ENCODE results near the gene SYT14.
"Not testable (repeated sequence)": the region's sequence is repeated elsewhere in the genome, so short reads cannot be mapped to it uniquely, and the experiment has no call there.

The SYT14 gene

GRCh38 chr1:209945377-209945776 lies 7.4 kb downstream of the SYT14 start:
- no peak for DNase-seq

- no peak for DNase-seq
Measured at GRCh38 chr1:209948155-209948554, 10.1 kb downstream of the SYT14 start.

- DNase-seq: no peak
Measured at GRCh38 chr1:209956116-209956515, 18.1 kb downstream of the SYT14 start.

DNA sequence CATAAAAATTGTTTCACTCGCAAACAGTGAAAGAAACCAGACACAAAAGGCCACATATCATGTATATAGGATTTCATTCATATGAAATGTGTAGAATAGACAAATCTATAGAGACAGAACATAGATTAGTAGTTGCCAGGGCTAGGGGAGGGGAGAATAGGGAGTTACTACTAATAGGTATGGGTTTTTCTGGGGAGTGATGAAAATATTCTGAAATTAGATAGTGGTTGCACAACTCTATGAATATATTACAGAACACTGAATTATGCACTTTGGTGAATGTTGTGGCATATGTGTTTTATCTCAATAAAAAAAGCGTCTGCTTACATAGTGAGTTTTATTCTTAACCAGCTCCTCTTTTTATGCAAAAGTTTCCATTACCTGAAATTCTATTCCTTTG lies 21.6 kb downstream of the SYT14 start:
- DNase-seq: no peak

DNA sequence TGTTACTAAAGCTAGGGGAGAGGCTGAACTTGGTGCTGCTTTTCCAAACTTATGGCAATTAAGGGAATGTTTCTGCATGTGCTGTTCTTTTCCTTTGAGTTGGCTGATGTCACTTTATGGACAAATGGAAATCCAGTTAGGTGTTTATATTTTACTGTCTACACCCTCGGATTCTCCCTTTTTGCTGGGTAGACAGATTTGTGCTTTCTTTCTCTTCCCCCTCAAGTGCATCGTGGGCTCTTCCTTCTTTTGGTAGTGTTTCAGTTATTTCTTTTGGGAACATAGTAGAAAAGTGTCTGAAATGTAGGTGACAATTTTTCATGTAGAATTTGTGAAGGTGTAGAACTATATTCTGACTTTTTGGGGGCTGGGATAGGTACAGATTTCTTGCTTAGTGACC lies 22.9 kb downstream of the SYT14 start:
- no peak for DNase-seq

DNA sequence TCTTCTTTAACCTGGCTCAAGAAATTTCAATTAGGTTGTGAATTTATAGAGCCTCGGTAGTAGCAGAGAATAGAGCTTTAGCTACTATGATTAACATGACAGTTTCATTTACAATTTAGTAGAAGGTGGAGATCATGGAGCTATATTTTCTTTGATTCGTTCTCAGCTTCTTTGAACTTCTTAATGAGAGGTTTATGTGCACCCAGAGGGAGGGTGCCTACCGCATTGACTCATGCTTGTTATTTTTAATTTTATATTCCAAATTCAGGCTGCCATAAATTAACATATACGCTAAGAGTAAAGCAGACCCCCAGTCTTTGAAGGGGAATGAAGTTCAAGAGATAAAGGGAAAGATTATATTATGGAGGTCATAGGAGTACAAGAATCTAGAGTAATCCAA lies 24.4 kb downstream of the SYT14 start:
- DNase-seq: no peak

DNA sequence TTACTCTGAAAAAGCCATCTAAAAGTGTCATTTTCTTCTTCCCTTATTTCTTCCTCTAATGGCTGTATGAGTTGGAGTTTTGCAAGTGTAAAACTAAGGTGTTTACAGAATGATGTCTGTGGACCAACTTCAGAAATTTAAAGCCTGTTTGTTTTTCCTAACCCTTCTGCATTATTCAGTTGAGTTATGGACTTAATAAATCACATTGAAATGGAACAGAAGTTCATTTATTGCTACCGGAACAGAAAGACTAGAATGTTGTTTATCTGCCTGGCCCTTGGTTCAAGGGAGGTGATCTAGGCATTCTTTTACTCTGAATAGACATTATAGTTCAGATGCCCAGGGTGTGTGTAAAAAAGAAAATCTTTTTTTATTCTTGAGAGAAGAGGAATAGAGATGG lies 24.8 kb downstream of the SYT14 start:
- DNase-seq: no peak

GRCh38 chr1:209965996-209966395 lies 28.0 kb downstream of the SYT14 start:
- no peak for DNase-seq

- not testable (repeated sequence) for DNase-seq
Measured at GRCh38 chr1:209978721-209979120, 40.7 kb downstream of the SYT14 start.

- no peak for DNase-seq
Measured at GRCh38 chr1:209983953-209984352, 45.9 kb downstream of the SYT14 start.

GRCh38 chr1:209985002-209985401 lies 47.0 kb downstream of the SYT14 start:
- DNase-seq: no peak

DNA sequence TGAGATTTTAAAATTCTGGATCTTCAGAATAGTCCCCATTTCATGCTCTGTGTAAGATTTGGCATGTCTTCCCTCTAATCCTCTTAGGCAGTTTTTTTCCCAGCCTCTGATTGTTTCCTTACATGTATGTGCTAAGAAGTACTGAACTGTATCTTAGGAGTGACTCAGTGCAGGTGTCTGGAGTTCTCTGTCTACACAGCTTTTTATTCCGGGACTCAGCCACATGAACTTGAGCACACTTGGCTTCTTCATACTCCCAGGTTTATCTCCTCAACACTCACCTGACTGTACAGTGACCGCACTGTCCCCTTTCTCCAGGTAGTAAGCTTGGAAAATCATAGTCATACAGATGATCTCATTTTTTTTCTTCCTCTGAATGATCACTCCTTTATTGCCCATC lies 50.7 kb downstream of the SYT14 start:
- DNase-seq: no peak

DNA sequence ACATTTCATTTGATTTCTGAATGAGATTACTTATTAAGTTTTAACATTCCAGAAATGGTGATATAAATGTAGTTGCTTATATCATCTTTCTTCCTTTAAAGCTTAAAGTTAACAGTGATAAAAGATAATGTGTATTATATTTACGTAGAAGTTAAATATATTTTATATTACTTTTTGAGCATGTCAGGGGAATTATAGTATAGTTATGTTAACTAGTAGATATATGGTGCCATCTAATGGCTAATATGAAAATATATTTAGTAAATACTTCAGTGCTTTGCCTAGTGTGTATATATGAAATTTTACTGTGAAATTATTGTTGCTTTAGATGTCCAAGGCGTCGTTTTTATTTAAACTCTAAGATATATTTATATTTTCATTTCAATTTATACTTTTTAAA lies 51.5 kb downstream of the SYT14 start:
- peak; percentile 11 for DNase-seq

DNA sequence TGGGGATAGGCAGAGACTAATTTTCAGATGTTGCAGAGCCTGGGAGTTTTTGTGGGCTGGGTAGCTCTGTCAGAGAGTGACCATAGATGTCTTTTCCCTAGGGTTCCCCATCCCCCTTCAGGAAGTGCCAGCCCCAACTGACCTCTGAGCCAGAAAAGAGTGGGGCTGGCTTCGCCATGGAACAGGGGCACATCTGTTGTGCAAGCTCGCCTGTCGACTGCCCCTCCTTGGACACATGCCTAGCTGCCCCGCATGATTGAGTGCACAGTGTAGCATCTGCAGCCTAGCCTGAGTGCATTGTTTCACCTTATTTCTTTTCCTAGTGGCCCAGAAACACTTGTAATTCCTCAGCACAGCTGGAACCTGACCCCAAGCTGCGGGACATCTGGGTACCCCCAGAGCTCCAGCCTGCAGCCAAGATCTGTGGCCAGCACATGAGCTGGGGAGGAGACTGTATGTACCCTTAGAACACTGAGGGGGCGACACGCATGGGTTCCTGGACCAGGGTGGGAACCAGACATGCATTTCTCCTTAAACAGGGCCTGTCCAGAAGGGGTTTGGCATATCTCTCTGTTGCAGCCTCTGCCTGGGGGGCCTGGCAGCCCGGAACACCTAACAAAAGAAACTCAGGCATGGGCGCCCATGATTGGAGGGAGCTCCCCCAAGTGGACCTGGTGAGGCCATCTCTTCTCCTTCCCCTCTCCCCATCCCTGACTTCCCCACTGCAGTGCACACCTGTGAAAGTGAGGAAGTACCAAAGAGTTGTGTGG lies 55.2 kb downstream of the SYT14 start:
- DNase-seq: no peak

GRCh38 chr1:209996348-209996747 lies 58.3 kb downstream of the SYT14 start:
- no peak for DNase-seq

DNA sequence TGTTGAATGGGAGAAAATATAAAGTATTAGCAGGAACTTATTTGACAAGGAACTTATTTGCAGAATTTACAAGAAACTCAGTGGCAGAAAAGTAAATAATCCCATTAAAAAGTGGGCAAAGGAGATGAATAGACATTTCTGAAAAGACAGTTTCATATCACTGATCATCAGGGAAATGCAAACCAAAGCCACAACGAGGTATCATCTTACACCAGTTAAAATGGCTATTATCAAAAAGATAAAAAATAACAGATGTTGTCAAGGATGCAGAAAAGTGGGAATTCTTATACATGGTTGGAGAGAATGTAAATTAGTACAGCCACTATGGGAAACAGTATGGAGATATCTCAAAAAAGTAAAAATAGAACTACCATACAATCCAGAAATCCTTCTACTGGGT lies 61.0 kb downstream of the SYT14 start:
- no peak for DNase-seq

GRCh38 chr1:210001751-210002150 lies 63.7 kb downstream of the SYT14 start:
- DNase-seq: no peak

- no peak for DNase-seq
Measured at GRCh38 chr1:210003501-210003900, 65.5 kb downstream of the SYT14 start.

DNA sequence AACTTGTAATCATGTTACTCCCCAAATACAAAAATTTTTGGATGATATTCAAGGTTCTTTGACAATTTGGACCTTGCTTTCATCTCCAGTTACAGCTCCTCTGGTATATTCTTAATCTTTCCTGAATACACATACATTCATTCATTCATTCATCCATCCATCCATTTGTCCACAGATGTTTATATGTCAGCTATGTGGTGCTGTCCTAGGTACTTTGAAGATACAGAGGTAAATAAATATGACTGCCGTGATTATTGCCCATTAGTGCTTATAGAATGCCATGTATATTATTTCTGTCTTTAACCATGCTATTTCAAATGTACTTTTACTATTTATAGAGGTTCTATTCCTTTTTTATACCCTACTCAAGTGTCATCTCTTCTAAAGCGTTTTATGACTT lies 72.1 kb downstream of the SYT14 start:
- DNase-seq: no peak

DNA sequence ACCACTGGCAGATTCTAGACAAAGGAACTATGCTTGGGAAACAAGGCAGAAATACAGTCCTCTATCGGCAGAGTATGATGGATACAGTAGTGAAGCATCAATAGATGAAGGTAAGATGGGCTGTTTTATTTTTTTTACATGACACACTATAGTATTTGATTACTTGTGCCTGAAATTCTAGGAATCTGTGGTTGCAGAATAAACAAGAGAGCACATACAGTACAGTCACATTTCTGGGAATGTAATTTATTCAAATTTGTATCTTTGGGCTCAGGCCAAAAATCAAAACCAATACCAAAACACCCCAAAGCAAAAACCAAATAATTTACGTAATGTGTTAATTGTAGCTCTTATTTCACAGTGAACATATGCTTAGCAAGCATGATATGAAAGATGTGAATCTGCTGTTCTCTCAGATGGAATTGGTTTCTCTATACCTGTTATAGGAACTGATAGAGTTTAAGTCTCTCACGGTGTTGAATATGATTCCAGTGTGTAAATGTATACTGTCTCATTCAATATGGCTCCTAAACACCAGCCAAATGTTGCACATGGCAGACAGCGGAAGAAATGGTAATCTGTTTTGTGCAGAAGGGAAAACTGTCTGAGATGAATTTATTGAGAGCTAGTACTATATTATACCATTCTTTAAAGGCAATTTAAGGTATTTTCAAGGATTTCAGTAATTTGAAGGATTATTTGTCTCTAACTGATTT lies 83.3 kb downstream of the SYT14 start:
- no peak for DNase-seq

DNA sequence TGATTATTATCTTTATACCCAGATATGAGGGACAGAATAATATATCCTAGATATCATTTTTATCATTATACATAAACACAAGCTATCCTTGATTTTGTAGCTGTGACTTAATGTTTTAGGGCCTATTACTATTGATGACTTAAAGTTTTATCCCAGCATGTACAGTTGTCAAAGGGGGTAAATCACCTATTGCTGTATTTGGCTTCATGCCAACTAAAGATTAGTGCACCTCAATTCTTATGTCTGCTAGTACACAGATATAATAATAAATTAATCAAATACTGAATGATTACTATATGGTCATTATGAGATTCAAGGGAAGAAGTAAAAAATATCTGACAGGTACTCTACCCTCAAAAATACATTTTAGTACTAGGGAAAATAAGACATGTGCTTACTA lies 84.0 kb downstream of the SYT14 start:
- no peak for DNase-seq

GRCh38 chr1:210024282-210024681 lies 86.3 kb downstream of the SYT14 start:
- DNase-seq: no peak

DNA sequence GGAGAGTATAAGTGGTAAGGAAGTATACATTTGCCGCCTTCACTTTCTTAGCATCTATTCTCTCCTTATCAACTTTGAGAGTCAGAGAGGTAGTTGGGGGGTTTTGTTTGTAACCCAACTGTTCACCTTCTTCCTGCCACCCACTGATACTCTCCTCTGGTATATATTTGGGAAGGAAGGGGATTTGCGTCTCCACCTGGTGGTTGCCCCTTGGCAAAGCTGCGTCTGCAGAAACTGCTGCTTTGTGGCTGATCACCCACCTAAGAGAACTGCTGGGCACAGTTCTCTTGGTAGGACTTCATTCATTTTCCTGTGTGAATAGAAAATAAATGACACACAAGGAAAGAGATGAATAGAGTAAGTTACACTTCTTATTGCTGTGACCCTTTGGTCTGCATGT lies 87.0 kb downstream of the SYT14 start:
- DNase-seq: no peak

GRCh38 chr1:210025870-210026269 lies 87.9 kb downstream of the SYT14 start:
- no peak for DNase-seq

- no peak for DNase-seq
Measured at GRCh38 chr1:210027994-210028393, 90.0 kb downstream of the SYT14 start.

All from NCI-H146 (cell line).